ENCODE data around the gene DDX49. TPM values are rescaled to one million over a fixed set of nuclear protein-coding genes. Genes with fewer than 3 reads are reported as not detected.

Gene DDX49
- total RNA-seq, 2 experiments from 2014 or later = 61.0 to 61.6 TPM

DNA sequence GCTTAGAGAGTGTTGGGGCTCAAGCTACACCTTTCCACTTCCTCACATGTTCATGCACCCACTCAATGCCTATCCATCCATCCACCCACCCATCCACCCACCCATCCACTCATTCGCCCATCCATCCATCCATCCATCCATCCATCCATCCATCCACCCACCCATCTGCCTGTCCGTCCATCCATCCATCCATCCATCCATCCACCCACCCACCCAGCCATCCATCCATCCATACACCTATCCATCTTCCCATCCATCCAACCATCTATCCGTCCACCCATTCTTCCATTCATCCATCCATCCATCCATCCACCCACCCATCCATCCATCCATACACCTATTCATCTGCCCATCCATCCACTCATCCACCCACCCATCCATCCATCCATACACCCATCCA is 34.6 kb downstream of the DDX49 start:
- Mint-ChIP-seq H3K27ac (no peak overlapping the region), H3K27me3 (no peaks in the 10 kb centered on the region), H3K4me3 (no peak overlapping the region), H3K4me1 (ENCODE audit: low read depth) (no peaks in the 10 kb centered on the region), H3K36me3 (ENCODE audit: low read depth) (no peaks in the 10 kb centered on the region), H3K9me3 (peaks cover 3% of the 10 kb centered on the region)
- DNase-seq (no peak), ATAC-seq (no peak)
- intact Hi-C loops (cut with micrococcal nuclease) = no loop called here
- ChIA-PET CTCF (no interaction called here), POLR2A (no interaction called here)
- TF ChIP-seq, protein P1, sequence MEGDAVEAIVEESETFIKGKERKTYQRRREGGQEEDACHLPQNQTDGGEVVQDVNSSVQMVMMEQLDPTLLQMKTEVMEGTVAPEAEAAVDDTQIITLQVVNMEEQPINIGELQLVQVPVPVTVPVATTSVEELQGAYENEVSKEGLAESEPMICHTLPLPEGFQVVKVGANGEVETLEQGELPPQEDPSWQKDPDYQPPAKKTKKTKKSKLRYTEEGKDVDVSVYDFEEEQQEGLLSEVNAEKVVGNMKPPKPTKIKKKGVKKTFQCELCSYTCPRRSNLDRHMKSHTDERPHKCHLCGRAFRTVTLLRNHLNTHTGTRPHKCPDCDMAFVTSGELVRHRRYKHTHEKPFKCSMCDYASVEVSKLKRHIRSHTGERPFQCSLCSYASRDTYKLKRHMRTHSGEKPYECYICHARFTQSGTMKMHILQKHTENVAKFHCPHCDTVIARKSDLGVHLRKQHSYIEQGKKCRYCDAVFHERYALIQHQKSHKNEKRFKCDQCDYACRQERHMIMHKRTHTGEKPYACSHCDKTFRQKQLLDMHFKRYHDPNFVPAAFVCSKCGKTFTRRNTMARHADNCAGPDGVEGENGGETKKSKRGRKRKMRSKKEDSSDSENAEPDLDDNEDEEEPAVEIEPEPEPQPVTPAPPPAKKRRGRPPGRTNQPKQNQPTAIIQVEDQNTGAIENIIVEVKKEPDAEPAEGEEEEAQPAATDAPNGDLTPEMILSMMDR (IDR thresholded peaks at IDR 0.05) = no peak

DNA sequence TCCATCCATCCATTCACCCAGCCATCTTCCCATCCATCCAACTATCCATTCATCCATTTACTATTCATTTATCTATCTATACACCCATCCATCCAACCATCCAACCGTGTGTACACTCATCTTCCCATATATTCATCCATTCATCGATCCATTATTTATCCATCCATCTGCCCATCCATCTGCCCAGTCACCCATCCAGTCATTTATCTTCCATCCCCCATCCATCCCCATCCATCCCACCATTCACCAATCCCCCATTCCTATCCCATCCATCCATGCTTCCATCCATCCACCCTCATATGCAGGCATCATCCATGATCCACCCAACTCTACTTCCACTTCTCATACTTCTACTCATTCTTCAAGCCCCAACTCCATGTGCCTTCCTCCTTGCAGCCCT is 35.5 kb downstream of the DDX49 start:
- no peak overlapping the region for H3K27ac Mint-ChIP-seq
- CTCF ChIA-PET = no interaction called here
- intact Hi-C loops (cut with micrococcal nuclease) = no loop called here
- no peaks in the 10 kb centered on the region for H3K27me3 Mint-ChIP-seq
- H3K9me3 Mint-ChIP-seq = peaks cover 3% of the 10 kb centered on the region
- POLR2A ChIA-PET = interaction anchor here (0.6 kb wide), 1 partner anchor 37 kb away, joined by 3 read pairs; no protein-coding TSS in a partner anchor
- DNase-seq (no peak), ATAC-seq (no peak)
- H3K4me3 Mint-ChIP-seq = no peak overlapping the region
- TF ChIP-seq, protein P1 (IDR thresholded peaks at IDR 0.05) = no peak
- no peaks in the 10 kb centered on the region for H3K36me3 Mint-ChIP-seq (ENCODE audit: low read depth)
- H3K4me1 Mint-ChIP-seq (ENCODE audit: low read depth) = no peaks in the 10 kb centered on the region

DNA sequence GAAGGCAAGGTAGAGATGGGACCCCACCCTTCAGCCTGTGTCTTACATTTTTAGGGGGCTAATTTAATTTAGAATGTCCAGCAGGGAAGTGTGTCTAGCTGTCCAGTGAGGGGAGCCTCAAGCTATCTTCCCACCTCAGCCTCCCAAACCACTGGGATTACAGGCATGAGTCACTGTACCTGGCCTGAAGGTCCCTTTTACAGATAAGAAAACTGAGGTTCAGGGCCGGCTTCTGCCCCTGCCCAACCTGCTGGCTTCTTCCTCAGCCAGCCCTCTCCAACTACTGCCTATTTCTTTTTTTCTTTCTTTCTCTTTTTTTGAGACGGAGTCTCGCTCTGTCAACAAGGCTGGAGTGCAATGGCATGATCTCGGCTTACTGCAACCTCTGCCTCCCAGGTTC is 40.9 kb downstream of the DDX49 start:
- POLR2A ChIA-PET = no interaction called here
- no peak for DNase-seq
- TF ChIP-seq, protein P1 (IDR thresholded peaks at IDR 0.05) = no peak
- Mint-ChIP-seq H3K9me3 (no peaks in the 10 kb centered on the region), H3K4me3 (no peak overlapping the region), H3K36me3 (ENCODE audit: low read depth) (no peaks in the 10 kb centered on the region), H3K27me3 (peaks cover 8% of the 10 kb centered on the region), H3K4me1 (ENCODE audit: low read depth) (peaks cover 6% of the 10 kb centered on the region), H3K27ac (no peak overlapping the region)
- CTCF ChIA-PET = no interaction called here
- intact Hi-C loops (cut with micrococcal nuclease) = no loop called here
- no peak for ATAC-seq

DNA sequence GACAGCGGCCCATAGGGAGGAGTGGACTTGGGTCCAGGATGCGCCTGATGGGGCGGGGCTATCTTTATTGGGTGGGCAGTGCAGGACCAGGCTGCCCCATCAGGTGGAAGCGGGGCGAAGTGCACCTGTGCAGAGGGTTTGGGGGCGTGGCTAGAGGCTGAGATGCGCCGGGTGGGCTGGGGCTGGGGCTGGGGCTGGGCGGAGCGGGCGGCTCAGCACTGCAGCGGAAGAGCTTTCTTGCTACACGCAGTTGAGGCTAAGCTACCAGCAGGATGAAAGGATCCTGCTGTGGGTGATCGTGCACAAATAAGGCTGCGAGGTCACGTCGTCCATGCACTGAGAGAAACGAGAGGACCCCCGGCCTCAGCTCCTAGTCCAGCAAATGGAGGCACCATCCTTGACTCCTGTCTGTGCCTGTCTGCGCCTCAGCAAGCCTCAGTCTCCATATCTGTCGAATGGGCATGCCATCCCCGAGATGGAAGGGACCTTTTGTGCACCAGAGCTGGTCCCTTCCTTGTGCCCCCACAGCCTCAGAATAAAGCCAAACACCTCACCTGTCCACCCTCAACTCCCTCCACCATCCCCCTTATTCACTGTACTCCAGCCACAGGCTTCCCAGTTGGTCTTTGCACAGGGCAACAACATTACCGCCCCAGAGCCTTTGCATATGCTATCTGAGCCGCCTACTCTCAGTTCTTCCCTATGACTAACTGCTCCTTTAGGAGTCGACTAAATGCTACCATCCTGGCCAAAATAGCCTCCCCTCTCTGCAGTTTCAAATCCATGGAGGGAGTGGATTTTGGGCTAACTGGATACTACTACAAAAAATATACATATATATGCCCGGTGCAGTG is 42.5 kb downstream of the DDX49 start:
- Mint-ChIP-seq H3K36me3 (ENCODE audit: low read depth) (no peaks in the 10 kb centered on the region), H3K4me1 (ENCODE audit: low read depth) (peaks cover 6% of the 10 kb centered on the region), H3K27me3 (peaks cover 11% of the 10 kb centered on the region), H3K4me3 (no peak overlapping the region), H3K9me3 (no peaks in the 10 kb centered on the region), H3K27ac (no peak overlapping the region)
- TF ChIP-seq, protein P1 (IDR thresholded peaks at IDR 0.05) = no peak
- ChIA-PET CTCF (interaction anchor here (0.7 kb wide), 1 partner anchor 154 kb away, joined by 3 read pairs; no protein-coding TSS in a partner anchor), POLR2A (interaction anchor here (0.5 kb wide), 1 partner anchor 135 kb away, joined by 3 read pairs; no protein-coding TSS in a partner anchor)
- intact Hi-C loops (cut with micrococcal nuclease) = no loop called here
- peak; percentile 45 for ATAC-seq
- DNase-seq = peak; percentile 35

DNA sequence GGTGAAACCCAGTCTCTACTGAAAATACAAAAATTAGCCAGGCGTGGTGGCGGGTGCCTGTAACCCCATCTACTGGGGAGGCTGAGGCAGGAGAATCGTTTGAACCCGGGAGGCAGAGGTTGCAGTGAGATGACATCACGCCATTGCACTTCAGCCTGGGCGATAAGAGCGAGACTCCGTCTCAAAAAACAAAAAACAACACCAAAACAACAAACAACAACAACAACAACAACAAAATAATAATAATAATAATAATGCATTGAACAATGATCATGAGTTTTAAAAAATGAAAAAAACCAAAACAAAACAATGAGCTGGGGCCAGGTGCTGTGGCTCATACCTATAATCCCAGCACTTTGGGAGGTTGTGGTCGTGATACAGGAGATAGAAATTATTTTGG is 44.6 kb downstream of the DDX49 start:
- DNase-seq = no peak
- Mint-ChIP-seq H3K27me3 (peaks cover 11% of the 10 kb centered on the region), H3K9me3 (no peaks in the 10 kb centered on the region), H3K27ac (no peak overlapping the region), H3K36me3 (ENCODE audit: low read depth) (no peaks in the 10 kb centered on the region), H3K4me1 (ENCODE audit: low read depth) (peaks cover 6% of the 10 kb centered on the region), H3K4me3 (no peak overlapping the region)
- CTCF ChIA-PET = no interaction called here
- POLR2A ChIA-PET = interaction anchor here (0.6 kb wide), 1 partner anchor 274 kb away, joined by 3 read pairs; no protein-coding TSS in a partner anchor
- intact Hi-C loops (cut with micrococcal nuclease) = no loop called here
- ATAC-seq = no peak
- TF ChIP-seq, protein P1 (IDR thresholded peaks at IDR 0.05) = no peak
